GM12872 (cell line): ENCODE data around the gene ANKS1B.

Source experiments
- TF ChIP-seq, protein P1 (sequence below): IDR thresholded peaks from 3 replicates; pipeline ENCODE4 v1.5.1; 2011; ENCODE audit warnings: low read depth, mild to moderate bottlenecking, low read length, moderate library complexity; ENCODE audit not compliant: insufficient read depth

ANKS1B gene

DNA sequence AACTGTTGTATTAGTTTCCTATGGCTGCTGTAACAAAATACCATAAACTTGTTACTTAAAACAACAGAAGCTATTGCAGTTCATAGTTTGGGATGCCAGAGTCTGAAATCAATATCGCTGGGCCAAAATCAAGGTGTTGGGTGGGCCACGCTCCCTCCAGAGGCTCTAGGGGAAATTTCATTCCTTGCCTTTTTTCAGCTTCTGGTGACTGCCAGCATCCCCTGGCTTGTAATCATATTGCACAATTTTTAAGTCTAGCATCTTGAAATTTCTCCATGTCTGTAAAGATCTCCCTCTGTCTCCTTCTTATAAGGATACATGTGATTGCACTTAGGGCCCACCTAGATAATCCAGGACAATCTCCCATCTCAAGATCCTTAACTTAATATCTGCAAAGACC lies 386.0 kb downstream of the ANKS1B start:
- TF ChIP-seq, protein P1, sequence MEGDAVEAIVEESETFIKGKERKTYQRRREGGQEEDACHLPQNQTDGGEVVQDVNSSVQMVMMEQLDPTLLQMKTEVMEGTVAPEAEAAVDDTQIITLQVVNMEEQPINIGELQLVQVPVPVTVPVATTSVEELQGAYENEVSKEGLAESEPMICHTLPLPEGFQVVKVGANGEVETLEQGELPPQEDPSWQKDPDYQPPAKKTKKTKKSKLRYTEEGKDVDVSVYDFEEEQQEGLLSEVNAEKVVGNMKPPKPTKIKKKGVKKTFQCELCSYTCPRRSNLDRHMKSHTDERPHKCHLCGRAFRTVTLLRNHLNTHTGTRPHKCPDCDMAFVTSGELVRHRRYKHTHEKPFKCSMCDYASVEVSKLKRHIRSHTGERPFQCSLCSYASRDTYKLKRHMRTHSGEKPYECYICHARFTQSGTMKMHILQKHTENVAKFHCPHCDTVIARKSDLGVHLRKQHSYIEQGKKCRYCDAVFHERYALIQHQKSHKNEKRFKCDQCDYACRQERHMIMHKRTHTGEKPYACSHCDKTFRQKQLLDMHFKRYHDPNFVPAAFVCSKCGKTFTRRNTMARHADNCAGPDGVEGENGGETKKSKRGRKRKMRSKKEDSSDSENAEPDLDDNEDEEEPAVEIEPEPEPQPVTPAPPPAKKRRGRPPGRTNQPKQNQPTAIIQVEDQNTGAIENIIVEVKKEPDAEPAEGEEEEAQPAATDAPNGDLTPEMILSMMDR = no peak

DNA sequence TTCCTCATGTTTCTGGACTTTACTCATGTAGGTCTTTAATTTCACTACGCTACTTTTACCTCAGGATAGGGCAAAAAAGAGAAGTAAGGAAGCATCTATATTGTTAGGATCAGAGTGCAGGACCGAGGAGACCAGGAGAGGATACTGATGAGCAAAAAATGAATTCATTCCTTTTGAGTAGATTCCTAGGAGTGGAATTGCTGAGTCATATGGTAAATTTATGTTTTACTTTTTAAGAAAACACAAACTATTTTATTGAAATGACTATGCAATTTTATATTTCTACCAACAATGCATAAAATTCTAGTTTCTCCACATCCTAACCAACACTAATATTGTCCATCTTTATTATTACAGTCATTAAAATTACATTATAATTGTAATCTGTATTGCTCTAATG lies 388.0 kb downstream of the ANKS1B start:
- TF ChIP-seq, protein P1 = no peak

GRCh38 chr12:99573980-99574379 lies 410.8 kb downstream of the ANKS1B start:
- TF ChIP-seq, protein P1 = no peak

DNA sequence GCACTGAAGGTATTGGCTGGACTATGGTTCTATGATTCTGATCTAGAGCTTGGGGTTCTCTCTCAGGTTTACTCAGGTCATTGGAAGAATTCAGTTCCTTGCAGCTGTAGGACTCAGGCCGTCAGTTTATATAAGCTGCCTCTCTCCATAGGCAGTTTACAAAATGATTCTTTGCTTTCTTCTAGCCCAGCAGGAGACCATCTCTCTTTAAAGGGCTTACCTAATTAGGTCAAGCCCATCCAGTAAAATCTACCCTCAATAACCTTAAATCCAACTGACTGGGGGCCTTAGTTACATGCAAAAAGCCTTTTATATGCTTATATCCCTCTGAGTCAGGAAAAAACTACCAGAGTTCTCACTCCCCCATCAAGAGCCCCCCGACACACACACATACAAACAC lies 417.7 kb downstream of the ANKS1B start:
- TF ChIP-seq, protein P1 = no peak

- TF ChIP-seq, protein P1 = no peak
These were observed 426.6 kb downstream of the ANKS1B start for GRCh38 chr12:99558109-99558508.

DNA sequence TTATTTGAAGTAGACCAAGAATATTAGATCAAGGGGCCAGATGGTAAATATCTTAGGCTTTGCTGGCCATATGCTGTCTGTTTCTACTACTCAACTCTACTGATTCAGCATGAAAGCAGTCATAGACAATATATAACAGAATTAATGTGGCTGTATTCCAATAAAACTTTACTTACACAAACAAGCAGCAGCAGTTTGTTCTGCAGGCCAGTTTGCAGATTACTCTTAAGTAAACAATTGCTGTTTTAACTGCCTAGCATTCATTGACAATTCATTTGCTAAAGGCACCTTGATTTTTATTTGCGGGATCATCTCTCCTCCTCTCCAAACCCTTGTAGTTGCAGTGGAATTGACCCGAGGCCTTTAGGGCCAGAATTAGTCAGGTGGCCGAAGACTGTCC lies 431.3 kb downstream of the ANKS1B start:
- TF ChIP-seq, protein P1 = no peak

GRCh38 chr12:99552022-99552421 lies 432.7 kb downstream of the ANKS1B start:
- TF ChIP-seq, protein P1 = no peak

- TF ChIP-seq, protein P1 = no peak
These were observed 435.1 kb downstream of the ANKS1B start for GRCh38 chr12:99549651-99550050.
